Thyroid gland (tissue), 4 donors: ENCODE data around the gene RNF111. TPM values are rescaled to one million over a fixed set of nuclear protein-coding genes. Genes with fewer than 3 reads are reported as not detected.

ENCODE experiments used
- DNase-seq, 2 donors: peaks; one replicate each; pipeline ENCODE4 v3.0.0-alpha.2; 2019
- H3K27ac ChIP-seq, 3 donors: fragments of 200-600 bp; sonication (generic); 1 replicate in 2 of 3; 2 replicates in 1 of 3; pipeline ENCODE4 v1.5.1; 2016 to 2019; ENCODE audit warnings: mild to moderate bottlenecking in 1 of 3, moderate library complexity in 1 of 3
- H3K27me3 ChIP-seq: fragments of 200-600 bp; sonication (generic); one replicate; pipeline ENCODE4 v1.5.1; 2019
- H3K36me3 ChIP-seq, 2 donors: fragments of 200-600 bp; sonication (generic); one replicate each; pipeline ENCODE4 v1.5.1; 2016 to 2019
- H3K4me1 ChIP-seq, 2 donors: fragments of 200-600 bp; sonication (generic); one replicate each; pipeline ENCODE4 v1.5.1; 2017 to 2019
- H3K4me3 ChIP-seq, 3 donors: fragments of 200-600 bp; sonication (generic); replicated peaks in 1 of 3; 1 replicate in 2 of 3; 2 replicates in 1 of 3; pipeline ENCODE4 v1.5.1; 2016; ENCODE audit warnings: mild to moderate bottlenecking in 1 of 3
- H3K9me3 ChIP-seq: fragments of 200-600 bp; sonication (generic); one replicate; pipeline ENCODE4 v1.5.1; 2017
- POLR2A ChIP-seq, 2 donors: fragments of 450-650 bp; IDR thresholded peaks; one replicate each; pipeline ENCODE4 v1.6.1; 2017; ENCODE audit warnings: antibody characterized with exemption in 2 of 2, mild to moderate bottlenecking in 2 of 2, moderate library complexity in 1 of 2
- WGBS, 2 donors: methylation state at CpG; one replicate each; pipeline ENCODE4 v1.1.5; 2017; 5-methylcytosine and 5-hydroxymethylcytosine counted together
- intact Hi-C: fragments of 100-400 bp; cut with DNase I; formaldehyde crosslinking; loops from one replicate; pipeline ENCODE4 v1.15.1; 2023
- total RNA-seq, 4 donors: library from RNA; depleted of rRNA; stranded (reverse); fragments of >200 nt; gene quantifications; one replicate each; pipeline ENCODE4 v1.2.3, GENCODE V29; 2016
- TF ChIP-seq, protein P1 (sequence below), 6 experiments: fragments of 200-600 bp in 3 of 6; fragments of 450-650 bp in 3 of 6; sonication (generic) in 3 of 6; IDR thresholded peaks; one replicate each; pipeline ENCODE4 v1.5.1; 2016 to 2019; ENCODE audit warnings: antibody characterized with exemption in 6 of 6, mild to moderate bottlenecking in 2 of 6, inconsistent platforms in 1 of 6, moderate library complexity in 1 of 6

RNF111 gene
- total RNA-seq, 4 donors from 2014 or later: 19.1 to 33.2 (median 27.4) TPM

DNA sequence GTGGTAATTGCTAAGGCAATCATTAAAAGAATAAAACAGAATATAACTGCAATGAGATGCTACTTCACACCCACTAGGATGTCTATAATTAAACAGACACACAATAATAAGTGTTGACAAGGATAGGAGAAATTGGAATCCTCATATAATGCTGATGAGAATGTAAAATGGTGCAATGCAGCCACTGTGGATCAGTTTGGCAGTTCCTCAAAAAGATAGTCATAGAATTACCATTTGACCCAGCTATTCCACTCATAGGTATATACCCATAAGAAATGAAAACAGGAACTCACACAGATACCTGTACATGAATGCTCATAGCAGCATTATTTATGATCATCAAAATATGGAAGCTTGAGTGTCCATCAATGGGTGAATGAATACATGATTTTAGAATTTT, 9.6 kb upstream of the RNF111 start:
- Histone ChIP-seq H3K4me3 (no peak overlapping the region), H3K27ac (no peak overlapping the region), H3K9me3 (no peaks in the 10 kb centered on the region), H3K27me3 (no peaks in the 10 kb centered on the region), H3K36me3 (no peaks in the 10 kb centered on the region), H3K4me1 (no peaks in the 10 kb centered on the region)
- intact Hi-C loops: loop anchor here (5.0 kb wide), 1 partner anchor 514 kb away; no protein-coding TSS in a partner anchor
- no peak for DNase-seq
- TF ChIP-seq, protein P1, sequence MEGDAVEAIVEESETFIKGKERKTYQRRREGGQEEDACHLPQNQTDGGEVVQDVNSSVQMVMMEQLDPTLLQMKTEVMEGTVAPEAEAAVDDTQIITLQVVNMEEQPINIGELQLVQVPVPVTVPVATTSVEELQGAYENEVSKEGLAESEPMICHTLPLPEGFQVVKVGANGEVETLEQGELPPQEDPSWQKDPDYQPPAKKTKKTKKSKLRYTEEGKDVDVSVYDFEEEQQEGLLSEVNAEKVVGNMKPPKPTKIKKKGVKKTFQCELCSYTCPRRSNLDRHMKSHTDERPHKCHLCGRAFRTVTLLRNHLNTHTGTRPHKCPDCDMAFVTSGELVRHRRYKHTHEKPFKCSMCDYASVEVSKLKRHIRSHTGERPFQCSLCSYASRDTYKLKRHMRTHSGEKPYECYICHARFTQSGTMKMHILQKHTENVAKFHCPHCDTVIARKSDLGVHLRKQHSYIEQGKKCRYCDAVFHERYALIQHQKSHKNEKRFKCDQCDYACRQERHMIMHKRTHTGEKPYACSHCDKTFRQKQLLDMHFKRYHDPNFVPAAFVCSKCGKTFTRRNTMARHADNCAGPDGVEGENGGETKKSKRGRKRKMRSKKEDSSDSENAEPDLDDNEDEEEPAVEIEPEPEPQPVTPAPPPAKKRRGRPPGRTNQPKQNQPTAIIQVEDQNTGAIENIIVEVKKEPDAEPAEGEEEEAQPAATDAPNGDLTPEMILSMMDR (IDR thresholded peaks at IDR 0.05): no peak
- no peak for TF ChIP-seq POLR2A (IDR thresholded peaks at IDR 0.05)

GRCh38 chr15:58980351-58980939, 7.0 kb upstream of the RNF111 start:
- Histone ChIP-seq H3K9me3 (no peaks in the 10 kb centered on the region), H3K4me1 (no peaks in the 10 kb centered on the region), H3K27me3 (no peaks in the 10 kb centered on the region), H3K27ac (no peak overlapping the region), H3K4me3 (no peak overlapping the region), H3K36me3 (no peaks in the 10 kb centered on the region)
- TF ChIP-seq, protein P1 (IDR thresholded peaks at IDR 0.05): peak in 5 of 6 experiments; percentile 16 to 72 (median 54)
- no peak for TF ChIP-seq POLR2A (IDR thresholded peaks at IDR 0.05)
- 10 to 13% methylated on average over 5 of the region's 5 CpGs for WGBS, 2 donors
- no peak for DNase-seq
- intact Hi-C loops: loop anchor here (10.0 kb wide), 1 partner anchor 124 kb away; the partner anchor contains the start of gene CCNB2

DNA sequence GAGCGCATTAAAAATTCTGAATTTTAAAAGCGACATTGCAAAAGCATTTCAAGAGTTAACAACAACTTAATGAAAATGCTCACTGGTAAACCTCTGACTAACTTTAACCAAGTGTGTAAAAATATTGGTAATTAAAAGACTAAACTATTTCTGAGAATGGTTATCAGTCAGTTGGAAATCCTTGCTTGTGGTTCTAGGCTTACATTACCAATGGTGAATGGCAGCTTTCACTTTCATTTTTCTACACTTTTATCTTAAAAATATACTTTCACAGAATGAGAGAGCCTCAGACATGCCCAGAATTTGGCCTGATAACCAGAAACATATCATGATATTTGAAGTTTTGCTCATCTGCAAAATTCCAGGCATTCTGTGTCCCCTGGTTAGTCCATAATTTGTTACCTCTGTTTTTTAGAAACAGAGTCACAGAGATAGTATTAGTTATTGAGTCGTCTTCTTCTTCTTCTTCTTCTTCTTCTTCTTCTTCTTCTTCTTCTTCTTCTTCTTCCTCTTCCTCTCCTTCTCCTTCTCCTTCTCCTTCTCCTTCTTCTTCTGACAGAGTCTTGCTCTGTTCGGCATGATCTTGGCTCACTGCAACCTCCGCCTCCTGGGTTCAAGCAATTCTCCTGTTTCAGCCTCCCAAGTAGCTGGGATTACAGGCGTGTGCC, 5.5 kb upstream of the RNF111 start:
- Histone ChIP-seq H3K36me3 (no peaks in the 10 kb centered on the region), H3K27me3 (no peaks in the 10 kb centered on the region), H3K9me3 (no peaks in the 10 kb centered on the region), H3K27ac (no peak overlapping the region), H3K4me3 (no peak overlapping the region), H3K4me1 (no peaks in the 10 kb centered on the region)
- 80 to 85% methylated on average over 5 of the region's 6 CpGs for WGBS, 2 donors
- no peak for TF ChIP-seq POLR2A (IDR thresholded peaks at IDR 0.05)
- TF ChIP-seq, protein P1 (IDR thresholded peaks at IDR 0.05): no peak
- no peak for DNase-seq
- intact Hi-C loops: loop anchor here (10.0 kb wide), 1 partner anchor 123 kb away; the partner anchor contains the start of gene CCNB2

DNA sequence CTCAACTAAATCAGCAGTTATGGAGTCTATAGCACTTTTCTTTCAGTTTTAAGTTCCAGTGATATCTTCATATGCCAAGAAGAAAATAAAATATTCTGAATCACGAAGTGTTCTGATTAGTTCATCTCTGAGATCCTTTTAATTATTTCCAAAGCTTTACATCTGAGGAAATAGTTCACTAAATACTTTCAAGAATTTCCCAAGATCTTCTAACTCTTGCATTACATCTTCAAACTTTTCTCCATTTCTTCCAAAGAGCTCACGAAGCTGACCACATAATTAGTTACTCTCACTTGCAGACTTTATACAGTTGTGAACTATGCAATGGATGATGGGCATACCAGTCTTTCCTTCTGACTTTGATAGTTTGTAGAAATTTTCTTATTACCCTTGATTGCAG, 4.2 kb upstream of the RNF111 start:
- no peaks in the 10 kb centered on the region for H3K4me1 ChIP-seq
- H3K27me3 ChIP-seq: no peaks in the 10 kb centered on the region
- no peak for DNase-seq
- 86 to 88% methylated on average over 2 of the region's 2 CpGs for WGBS, 2 donors
- TF ChIP-seq, protein P1 (IDR thresholded peaks at IDR 0.05): no peak
- TF ChIP-seq POLR2A (IDR thresholded peaks at IDR 0.05): no peak
- H3K4me3 ChIP-seq: no peak overlapping the region
- intact Hi-C loops: loop anchor here (10.0 kb wide), 1 partner anchor 122 kb away; the partner anchor contains the start of gene CCNB2
- H3K36me3 ChIP-seq: no peaks in the 10 kb centered on the region
- no peaks in the 10 kb centered on the region for H3K9me3 ChIP-seq
- H3K27ac ChIP-seq: no peak overlapping the region

GRCh38 chr15:58985443-58985842, 2.0 kb upstream of the RNF111 start:
- Histone ChIP-seq H3K4me1 (peaks cover 0 to 12% of the 10 kb centered on the region in 2 donors), H3K27ac (no peak overlapping the region), H3K4me3 (no peak overlapping the region), H3K27me3 (no peaks in the 10 kb centered on the region), H3K9me3 (no peaks in the 10 kb centered on the region), H3K36me3 (no peaks in the 10 kb centered on the region)
- 33 to 41% methylated on average over 4 of the region's 4 CpGs for WGBS, 2 donors
- TF ChIP-seq, protein P1 (IDR thresholded peaks at IDR 0.05): no peak
- TF ChIP-seq POLR2A (IDR thresholded peaks at IDR 0.05): no peak
- intact Hi-C loops: loop anchor here (10.0 kb wide), 1 partner anchor 119 kb away; the partner anchor contains the start of gene CCNB2
- DNase-seq: no peak
